Stimulated activated CD4-positive, alpha-beta T cell treated with anti-CD3 and anti-CD28 coated beads, Interleukin-15, amount 100 ng/mL, for 48 hours (primary cell): ENCODE measurements around the gene SYCN.
"Not testable (repeated sequence)": the region's sequence is repeated elsewhere in the genome, so short reads cannot be mapped to it uniquely, and the experiment has no call there.

Source experiments
- DNase-seq, 2 donors: peaks; one replicate each; pipeline ENCODE4 v3.0.0-alpha.2; 2020; ENCODE audit warnings: low read depth in 2 of 2

SYCN gene

GRCh38 chr19:39224910-39225309 lies 20.8 kb upstream of the SYCN start:
- DNase-seq = no peak

DNA sequence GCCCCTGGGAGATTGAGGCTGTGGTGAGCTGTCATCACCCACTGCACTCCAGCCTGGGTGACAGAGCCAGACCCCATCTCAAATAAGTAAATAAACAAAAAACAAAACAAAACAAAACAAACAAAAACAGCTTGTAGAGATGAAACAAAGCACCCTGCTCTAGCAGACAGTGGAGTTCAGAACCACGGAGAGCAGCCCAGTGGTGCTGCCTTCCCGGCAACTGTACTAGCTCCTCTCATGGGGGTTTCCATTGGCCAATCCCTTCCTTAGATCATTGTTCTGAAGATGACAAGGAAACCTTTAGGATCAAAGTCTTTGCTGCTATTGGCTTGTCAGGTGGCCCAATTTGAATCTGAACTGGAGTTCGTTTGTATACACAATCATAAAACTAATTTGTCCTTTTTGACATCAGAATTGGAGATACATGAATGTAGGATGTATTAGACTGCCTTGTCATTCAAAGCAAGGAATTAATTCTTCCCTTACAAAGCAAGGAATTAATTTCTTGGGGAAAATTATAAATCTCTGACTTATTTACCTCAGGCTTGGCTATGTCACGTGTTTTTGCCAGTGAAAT lies 19.7 kb upstream of the SYCN start:
- peak in 1 of 2 donors; percentile 19 for DNase-seq

DNA sequence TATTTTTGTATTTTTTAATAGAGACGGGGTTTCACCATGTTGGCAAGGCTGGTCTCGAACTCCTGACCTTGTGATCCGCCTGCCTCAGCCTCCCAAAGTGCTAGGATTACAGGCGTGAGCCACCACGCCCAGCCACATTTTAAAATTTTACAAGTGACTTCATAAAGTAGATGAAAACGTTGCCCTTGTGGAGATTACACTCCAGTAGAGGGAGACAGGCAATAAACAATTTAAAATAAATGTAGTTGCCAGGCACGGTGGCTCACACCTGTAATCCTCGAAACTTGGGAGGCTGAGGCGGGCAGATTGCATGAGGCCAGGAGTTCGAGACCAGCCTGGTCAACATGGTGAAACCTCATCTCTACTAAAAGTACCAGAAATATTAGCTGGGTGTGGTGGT lies 15.0 kb upstream of the SYCN start:
- not testable (repeated sequence) for DNase-seq

- DNase-seq = no peak
These were observed 14.4 kb upstream of the SYCN start for GRCh38 chr19:39218230-39219007.

DNA sequence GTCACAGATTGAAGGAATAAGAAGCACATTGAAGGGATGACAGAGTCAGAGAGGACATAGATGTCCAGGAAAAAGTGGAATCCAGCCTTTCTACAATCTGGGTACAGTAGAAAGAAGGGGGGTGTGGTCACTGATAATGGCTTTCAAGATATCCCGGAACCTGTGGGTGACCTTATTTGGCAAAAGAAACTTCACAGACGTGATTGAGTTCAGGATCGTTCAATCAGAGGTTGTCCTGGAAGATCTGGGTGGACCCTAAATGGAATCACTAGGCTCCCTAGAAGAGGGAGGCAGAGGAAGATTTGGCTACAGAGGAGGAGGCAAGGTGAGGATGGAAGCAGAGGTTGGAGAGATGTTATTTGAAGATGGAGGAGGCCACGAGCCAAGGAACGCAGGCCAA lies 13.0 kb upstream of the SYCN start:
- DNase-seq = no peak

DNA sequence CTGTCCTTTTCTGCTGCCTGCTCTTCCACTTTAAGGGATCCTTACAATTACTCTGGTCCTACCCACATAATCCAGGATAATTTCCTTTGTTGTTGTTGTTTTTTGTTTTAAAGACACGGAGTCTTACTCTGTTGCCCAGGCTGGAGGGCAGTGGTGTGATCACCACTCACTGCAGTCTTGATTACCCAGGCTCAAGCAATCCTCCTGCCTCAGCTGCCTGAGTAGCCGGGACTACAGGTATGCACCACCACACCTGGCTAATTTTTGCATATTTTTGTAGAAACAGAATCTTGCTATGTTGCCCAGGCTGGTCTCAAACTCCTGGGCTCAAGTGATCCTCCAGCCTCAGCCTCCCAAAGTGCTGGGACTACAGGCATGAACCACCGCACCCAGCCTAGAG lies 11.3 kb upstream of the SYCN start:
- DNase-seq = not testable (repeated sequence)

DNA sequence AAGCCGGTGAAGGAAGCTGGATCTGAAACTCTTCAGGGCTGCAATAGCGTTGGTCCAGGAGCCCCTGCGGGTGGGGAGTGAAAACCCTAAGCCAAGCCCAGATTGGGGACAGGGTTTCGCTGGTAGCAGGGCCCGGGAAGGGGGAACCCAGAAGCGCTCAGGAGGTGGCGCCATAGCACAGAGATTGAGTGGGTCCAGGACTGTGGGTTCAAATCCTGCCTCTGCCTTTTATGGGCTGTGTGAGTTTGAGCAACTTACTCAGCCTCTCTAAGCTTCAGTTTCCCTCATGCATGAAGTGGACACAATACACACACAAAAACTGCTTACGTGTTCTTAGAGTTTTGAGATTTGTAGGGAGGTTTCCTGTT lies 8.3 kb upstream of the SYCN start:
- DNase-seq = peak; percentile 30 to 56

GRCh38 chr19:39211731-39212374 lies 7.8 kb upstream of the SYCN start:
- DNase-seq = no peak

DNA sequence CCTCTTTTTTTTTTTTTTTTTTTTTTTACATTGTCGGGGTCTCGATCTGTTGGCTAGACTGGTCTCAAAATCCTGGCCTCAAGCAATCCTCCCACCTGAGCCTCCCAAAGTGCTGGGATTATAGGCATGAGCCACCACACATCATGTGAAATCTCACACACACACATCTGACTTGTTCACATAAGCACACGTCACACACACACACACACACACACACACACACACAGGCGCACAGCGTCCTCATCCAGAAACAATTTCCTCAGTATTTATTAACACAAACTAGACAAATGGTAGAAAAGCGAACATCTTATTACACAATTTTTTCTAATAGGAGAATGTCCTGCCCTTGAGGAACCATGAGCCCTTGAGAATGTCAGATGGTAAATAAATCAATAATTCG lies 5.1 kb upstream of the SYCN start:
- DNase-seq = no peak

- DNase-seq = no peak
These were observed 4.2 kb upstream of the SYCN start for GRCh38 chr19:39208175-39208795.

- DNase-seq = no peak
These were observed 3.3 kb upstream of the SYCN start for GRCh38 chr19:39207293-39207836.

DNA sequence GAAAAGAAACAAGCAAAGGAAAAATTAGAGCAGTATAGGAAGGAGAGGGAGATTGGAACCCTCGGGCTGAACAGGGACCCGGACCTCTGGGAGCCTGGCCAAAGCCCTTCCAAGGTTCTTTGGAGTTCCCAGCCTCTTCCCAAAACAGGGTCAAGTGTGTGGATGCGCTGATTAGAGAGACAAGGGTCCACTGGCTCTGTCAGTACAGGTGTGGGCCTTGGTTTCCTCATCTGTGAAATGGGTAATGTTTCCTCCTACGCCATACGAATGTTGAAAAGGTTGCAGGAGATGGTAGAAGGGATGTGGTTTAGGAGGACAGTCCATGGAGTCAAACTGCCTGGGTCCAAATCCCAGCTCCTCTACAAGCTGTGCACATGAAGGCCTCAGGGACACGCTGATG lies 2.1 kb upstream of the SYCN start:
- DNase-seq = no peak

DNA sequence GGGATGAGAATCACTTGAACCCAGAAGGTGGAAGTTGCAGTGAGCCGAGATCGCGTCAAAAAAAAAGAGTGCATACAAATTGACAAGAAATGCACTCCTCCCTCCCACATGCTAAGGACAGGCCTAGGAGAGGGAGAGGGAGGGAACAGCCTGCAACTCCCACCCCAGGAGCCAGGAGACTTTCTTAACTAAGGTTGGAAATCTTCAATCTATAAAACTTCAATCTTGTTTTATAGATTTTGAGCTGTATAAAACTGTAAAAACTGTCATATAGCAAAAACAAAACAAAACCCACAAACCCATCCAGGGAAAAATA lies 1.3 kb upstream of the SYCN start:
- DNase-seq = no peak

GRCh38 chr19:39202998-39203355 lies 1.1 kb downstream of the SYCN start:
- no peak for DNase-seq

DNA sequence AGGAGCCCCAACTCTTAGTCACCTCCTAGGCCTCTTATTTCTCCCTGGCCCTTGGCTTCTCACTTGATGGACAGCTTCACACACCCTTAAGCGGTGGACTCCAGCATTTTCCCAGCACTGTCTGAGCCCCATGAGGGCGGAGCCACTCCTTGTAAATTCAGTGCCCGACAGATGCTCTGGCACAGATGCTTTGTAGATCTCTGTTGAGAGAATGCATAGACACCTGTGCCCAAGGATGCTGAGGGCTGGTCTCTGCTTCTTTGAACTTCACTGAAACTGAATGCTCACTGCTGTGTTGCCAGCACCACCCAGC lies 3.3 kb downstream of the SYCN start:
- DNase-seq = no peak

DNA sequence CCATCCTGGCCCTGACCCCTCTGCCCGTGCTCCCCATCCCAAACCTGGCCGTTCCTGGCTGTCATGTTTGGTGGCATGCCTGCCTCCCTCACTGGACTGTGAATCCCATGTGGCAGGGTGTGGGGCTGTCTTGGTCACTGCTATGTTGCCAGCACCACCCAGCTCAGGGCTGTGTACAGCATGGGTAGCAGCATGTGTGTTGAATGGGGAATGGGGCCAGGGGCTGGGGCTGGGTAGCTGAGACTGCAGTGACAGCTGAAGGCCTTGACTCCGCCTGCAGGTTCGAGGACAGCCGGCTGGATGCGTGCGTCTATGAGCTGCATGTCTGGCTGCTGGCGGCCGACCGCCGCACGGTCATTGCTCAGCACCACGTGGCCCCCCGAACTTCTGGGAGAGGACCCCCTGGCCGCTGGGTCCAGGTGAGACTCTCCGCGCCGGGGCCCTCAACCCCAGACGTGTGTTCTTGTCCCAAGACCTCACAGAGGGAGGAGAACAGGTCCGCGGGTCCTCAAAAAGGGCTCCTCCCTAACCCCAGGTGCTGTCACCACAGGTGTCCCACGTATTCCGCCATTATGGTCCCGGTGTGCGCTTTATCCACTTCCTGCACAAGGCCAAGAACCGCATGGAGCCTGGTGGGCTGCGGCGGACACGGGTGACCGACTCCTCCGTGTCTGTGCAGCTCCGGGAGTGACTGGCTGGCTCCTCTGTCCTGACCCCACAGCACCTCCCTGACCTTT lies 3.8 kb downstream of the SYCN start:
- no peak for DNase-seq

GRCh38 chr19:39199025-39199424 lies 5.0 kb downstream of the SYCN start:
- no peak for DNase-seq

DNA sequence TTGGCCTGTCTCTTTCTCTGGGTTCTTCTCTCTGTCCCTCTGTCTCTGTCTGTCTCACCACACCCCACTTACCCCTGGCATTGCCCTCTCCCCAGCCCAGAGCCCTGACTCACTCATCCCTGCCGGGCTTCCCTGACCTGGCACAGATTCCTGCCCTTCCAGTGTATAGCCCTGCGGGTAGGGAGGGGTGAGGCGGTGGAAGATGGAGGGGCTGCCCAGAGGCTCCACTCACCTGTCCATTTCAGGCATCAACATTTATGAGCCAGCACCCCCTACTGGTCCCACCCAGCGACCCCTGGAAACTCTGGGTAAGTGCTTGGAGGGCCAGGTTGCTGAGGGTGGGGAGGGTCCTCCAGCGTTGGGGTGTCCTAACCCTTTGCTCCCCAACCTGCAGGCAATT lies 6.3 kb downstream of the SYCN start:
- no peak for DNase-seq

DNA sequence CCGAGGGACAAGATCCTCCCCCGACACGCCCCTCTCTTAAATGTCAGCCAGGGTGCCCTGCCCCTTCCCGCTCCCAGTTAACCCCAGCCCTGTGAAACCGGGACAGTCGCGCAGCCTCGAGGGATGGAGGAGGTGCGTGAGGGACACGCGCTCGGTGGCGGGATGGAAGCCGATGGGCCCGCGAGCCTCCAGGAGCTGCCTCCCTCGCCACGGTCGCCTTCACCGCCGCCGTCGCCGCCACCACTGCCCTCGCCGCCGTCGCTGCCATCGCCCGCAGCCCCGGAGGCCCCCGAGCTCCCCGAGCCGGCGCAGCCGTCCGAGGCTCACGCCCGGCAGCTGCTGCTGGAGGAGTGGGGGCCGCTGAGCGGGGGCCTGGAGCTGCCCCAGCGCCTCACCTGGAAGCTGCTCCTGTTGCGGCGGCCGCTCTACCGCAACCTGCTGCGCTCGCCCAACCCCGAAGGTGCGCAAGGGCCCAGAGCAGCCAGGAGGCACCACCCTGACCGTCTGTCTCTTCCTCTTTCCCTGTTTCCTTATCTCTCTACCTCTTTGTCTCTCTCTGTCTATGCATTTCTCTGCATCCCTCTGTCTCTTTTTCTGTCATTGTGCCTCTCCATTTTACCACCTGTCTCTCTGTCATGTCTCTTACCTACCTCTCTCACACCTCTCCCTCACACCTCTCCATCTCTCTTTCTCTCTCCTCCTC lies 7.1 kb downstream of the SYCN start, which contains the start of gene NCCRP1:
Gene NCCRP1, plus strand, starts transcription at position 105 of the 703 bp plus-strand sequence. Its CDS starts 19 bp downstream, at position 124.
- no peak for DNase-seq

- DNase-seq = no peak
These were observed 7.7 kb downstream of the SYCN start for GRCh38 chr19:39196320-39196719.

DNA sequence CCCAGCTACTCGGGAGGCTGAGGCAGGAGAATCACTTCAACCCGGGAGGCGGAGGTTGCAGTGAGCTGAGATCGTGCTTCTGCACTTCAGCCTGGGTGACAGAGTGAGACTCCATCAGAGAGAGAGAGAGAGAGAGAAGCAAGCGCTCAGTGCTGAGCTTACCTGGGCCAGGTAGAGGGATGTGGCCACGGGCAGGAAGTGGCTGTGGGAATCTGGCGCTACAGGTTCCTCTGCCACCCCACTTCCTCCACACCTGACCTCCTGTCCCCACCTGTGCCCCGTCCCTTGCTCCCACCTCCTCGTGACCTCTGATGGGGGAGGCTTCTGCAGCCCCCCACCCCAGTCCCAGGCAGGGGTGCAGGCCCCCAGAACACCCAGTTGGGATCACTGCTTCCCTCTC lies 8.3 kb downstream of the SYCN start:
- no peak for DNase-seq
